Measurements from ENCODE around the gene ABAT.

GRCh38 chr16:8631818-8632465 lies 42.5 kb upstream of the ABAT start:
- no peak for TF ChIP-seq CTCF (IDR thresholded peaks at IDR 0.05; ENCODE audit: insufficient read depth, low read depth, low read length)
- TF ChIP-seq EZH2 (IDR thresholded peaks at IDR 0.05; ENCODE audit: insufficient read depth, low read length): no peak
